ENCODE measurements around the gene VPS72.

DNA sequence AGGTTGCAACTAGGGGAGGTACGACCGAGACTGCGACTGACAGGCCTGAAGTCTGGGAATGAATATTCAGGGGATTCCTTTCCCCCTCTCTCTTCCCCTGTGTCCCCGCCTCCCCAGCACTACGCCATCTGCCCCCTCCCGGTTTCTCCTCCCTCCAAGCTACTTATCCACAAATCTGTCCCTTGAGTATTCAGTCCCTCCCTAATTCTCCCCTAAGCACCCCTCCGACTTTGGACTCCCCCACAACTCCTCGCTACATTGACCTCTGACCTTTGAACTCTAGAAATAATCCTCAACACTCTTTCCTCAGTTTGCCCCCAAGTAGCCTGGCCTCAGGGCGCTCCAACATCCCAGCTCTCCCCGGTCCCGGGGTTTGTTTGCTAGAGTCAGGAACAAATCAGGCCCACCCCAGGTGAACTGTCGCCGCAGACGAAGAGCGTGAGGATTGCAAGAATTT lies 24.7 kb downstream of the VPS72 start:
- TF ChIP-seq POLR2A (IDR thresholded peaks at IDR 0.05; ENCODE audit: low read depth, low read length) (no peak), TAF1 (IDR thresholded peaks at IDR 0.05; ENCODE audit: low read depth, low read length) (no peak), POLR2AphosphoS5 (IDR thresholded peaks at IDR 0.05; ENCODE audit: low read depth, low read length) (no peak), SPI1 (IDR thresholded peaks at IDR 0.05; ENCODE audit: low read depth, low read length) (no peak)

All from GM12891 (cell line).